Stimulated activated CD4-positive, alpha-beta T cell treated with anti-CD3 and anti-CD28 coated beads, Interleukin-15, amount 100 ng/mL, for 1 hour (primary cell): ENCODE data around the gene PDE3A.

Experiments
- DNase-seq, 2 donors: peaks; one replicate each; pipeline ENCODE4 v3.0.0-alpha.2; 2020; ENCODE audit warnings: low read depth in 1 of 2, low spot score in 1 of 2

Gene PDE3A

DNA sequence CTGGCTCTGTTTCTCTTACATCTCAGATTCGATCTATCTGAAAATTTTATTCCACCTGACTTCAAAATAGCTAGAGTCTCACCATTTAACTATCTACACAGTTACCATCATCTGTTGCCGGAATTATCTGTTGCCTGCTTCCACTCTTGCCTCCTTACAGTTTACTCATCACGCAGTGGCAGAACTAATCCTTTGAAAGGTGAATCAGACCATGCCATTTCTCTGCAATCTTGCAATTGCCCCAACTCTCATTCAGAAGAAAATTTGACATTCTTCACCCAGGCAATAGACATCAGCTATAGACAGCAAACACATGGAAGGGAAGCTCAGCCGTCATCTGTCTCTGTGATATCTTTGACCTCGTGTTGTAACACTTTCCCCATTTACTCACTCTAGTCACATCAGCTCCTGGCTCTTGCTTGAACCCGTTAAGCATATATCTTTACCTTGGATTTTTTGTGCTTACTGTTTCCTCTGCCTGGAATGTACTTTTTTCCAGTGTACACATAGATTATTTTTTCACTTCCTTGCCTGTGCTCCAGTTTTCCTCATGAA is 85.5 kb downstream of the PDE3A start:
- DNase-seq: no peak

DNA sequence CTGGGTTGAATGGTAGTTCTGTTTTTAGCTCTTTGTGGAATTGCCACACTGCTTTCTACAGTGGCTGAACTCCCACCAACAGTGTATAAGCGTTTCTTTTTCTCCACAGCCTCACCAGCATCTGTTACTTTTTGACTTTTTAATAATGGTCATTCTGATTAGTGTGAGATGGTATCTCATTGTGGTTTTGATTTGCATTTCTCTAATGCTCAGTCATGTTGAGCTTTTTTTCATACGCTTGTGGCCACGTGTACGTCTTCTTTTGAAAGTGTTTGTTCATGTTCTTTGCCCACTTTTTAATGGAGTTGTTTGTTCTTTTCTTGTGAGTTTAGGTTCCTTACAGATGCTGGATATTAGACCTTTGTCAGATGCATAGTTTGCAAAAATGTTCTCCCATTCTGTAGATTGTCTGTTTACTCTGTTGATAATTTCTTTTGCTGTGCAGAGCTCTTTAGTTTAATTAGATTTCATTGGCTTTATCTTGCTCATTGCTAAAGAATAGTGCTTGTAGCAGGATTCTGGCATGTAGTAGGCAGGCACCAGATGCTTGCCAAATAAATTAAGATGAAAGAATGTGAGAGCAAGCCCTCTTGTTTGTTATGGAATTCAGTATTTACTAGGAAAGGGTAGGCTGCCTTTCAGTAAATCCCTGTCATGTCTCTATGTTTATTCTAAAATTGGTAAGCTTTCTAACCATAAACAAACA is 86.8 kb downstream of the PDE3A start:
- no peak for DNase-seq

DNA sequence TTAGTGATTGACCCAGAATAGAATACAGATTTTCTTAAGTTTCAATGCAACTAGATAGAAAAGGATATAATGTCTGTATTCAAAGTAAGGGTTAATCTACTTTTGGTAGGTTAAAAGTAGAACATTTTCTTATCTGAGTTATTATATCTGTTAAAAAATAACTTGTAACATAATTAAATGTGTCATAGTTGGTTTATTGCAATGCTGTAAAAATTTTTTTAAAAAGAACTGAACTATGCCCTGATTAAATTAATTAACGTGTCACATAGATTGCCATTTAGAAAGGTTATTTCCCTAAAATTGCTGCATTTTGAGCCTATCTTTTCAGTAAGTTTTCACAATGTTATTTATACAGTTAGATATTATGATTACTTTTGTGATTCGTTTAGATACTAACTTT is 89.2 kb downstream of the PDE3A start:
- DNase-seq: no peak

DNA sequence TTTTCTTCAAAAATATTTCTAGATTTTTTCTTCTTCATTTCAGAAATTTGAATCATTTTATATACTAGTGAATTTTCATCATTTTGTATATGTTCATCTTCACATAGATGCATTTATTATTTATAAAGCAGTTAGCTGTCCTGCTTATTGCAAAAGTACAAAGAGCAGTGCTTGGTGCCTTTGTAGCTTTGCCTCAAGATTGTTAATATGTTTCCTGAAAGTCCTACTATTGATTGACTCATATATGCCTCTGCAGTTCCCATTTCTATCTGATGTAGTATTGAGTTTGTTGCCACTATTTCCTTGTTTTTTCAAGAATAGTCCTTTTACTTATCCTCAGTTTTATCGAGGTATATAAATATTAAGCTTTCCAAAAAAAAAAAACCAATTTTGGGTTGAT is 89.7 kb downstream of the PDE3A start:
- no peak for DNase-seq

DNA sequence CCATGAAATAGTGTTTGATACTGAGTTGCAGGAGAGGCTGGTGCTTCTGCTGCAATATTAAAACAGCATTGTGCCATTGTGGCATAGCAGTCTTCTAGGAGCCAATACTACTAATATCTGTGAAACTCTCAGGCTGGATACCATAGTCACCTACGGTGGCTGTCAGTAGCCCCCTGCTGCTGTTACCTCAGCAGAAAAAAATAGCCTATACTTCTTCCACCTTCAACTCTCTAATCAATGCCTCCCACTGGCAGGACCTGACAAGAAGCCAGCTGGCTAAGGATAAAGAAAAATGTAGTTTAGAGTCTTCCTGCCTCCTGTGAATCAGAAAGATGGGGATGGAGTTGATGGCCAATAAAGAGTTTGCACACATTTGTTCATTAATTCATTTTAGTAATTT is 91.6 kb downstream of the PDE3A start:
- no peak for DNase-seq

DNA sequence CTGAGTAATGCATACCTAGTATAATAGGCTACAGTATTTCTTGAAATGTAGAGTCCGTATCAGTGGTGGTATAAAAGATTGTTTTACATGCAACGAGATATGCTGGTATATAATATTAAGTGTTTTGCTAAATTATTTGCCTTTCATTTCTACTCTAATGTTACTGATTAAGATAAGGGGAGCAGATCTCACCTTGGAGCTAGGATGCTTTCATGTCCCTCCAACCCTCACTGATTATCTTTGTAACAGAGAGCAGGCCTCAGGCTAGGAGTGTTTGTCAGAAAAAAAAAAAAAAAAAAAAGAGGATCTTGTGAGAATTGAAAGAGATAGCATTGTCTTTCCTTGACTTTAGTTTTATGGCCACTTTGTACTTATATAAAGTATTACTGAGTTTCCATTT is 92.6 kb downstream of the PDE3A start:
- no peak for DNase-seq

DNA sequence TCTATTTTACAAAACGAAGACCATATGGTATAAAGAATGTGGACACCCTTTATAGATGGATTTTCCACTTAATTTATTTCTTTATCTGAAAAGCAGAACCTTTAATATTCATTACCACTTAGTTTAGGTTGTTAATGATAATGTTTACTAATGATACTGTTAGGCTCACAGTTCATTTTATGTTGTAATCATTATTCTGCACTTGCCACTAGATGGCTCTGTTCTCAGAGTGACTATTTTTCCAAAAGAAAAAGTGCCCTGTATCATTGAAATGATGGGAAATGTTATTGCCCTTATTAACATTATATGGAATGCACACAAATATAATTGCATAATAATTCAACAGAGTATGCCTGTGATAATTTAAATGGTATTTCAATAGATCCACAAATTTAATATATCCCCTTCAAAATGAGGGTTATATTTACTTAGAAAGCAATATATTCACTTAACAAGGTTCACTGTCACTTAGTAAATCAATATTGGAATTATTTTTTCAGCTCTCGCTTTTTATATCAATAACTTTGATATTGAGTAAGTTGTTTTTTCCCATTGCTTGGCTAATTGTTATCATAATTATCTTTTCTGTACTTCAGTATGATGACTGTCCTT is 95.7 kb downstream of the PDE3A start:
- no peak for DNase-seq

DNA sequence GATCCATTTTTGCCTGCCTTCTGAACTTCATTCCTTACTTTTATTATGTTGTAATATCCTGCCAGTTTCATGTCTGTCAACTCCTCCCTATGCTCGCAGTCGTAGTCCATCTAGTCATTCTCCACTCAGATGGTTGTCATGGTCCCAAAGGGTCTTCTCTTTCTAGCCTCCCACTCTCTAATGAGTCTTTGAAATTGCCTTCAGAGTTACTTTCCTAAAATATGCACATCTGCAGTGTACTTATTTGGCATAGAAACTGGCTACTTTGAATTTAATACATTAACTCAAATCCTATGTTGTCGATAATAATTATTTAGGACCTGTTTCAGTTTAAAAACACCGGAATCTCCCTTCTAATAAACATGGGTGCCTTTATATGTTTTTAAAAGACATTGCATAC is 101.0 kb downstream of the PDE3A start:
- no peak for DNase-seq

DNA sequence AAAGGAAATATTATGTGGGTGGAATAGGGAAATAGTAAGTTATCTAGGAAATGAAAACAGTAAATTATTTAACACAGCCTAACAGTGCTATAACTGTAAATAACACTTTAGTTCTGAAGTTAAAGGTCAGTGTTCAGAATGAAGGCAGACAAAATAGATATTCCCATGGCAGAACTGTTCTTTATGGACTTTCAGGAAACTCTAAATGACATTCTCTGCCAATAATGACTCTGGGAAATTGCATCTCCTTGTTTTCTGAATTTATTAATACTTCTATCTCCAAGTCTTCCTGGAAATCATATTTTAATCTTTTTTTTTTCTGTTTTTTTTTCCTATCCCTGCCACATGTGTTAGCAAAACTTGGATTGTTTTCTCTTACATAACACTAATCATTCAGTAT is 101.4 kb downstream of the PDE3A start:
- DNase-seq: no peak

DNA sequence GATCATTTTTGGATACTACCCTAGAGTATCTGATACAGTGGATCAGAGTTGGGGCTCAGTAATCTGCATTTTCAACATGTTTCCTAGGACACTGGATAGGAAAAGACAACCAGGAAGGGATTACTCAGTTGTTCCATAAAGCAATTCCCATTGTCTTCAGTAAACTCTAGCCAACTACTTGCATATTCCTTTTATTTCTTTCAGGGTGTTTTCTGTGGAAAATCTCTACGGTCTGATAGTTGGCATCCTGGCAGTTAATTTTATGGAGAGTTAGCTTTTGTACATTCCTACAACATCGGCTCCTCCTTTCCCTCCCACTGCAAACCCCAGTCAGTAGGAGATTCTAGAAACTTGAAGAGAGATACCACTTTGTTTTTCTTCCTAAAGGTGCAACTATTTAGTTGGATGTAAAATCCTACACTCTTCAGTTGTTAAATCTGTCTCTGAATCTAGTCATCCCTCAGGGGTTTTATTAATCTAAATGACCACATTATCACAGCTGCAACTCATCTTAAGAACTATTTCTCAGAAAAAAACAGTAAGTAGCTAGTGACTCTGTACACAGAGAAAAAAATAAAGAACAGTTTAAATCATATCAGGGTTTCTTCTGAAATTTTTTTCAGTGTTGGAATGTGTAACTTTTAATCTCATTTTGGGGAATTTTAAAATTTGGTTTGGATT is 103.9 kb downstream of the PDE3A start:
- DNase-seq: no peak

DNA sequence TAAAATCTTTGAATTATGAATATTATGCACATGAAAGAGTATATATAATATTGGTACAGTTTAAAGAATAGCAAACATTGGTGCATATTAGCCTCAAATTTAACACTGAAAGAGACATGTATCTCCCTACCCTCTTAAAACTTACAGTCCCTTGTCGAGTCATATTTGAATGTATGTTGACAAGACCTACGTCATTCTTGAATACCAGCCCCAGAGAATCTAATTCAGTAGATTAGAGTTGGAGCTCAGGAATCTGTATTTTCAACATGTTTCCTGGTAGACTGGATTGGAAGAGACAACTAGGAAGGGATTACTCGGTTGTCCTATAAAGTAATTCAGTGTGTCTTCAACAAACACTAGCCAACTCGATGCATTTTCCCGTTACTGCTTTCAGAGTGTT is 104.8 kb downstream of the PDE3A start:
- no peak for DNase-seq

DNA sequence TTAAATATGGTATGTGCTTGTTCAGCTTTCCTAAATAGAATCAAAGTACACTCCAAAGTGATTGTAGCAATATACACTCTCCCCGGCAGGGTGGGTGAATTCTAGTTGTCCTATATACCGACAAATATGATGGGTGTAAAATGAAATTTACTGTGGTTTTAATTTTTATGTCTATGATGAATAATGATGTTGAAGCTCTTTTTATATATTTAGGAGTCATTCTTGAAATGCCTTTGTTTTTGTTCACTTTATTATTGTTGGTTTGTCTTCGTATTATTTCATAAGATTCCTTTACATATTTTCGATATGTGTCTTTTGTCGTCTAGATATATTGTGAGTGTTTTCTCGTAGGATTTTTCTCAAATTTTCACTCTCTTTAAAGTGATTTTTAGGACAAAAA is 105.7 kb downstream of the PDE3A start:
- DNase-seq: no peak

DNA sequence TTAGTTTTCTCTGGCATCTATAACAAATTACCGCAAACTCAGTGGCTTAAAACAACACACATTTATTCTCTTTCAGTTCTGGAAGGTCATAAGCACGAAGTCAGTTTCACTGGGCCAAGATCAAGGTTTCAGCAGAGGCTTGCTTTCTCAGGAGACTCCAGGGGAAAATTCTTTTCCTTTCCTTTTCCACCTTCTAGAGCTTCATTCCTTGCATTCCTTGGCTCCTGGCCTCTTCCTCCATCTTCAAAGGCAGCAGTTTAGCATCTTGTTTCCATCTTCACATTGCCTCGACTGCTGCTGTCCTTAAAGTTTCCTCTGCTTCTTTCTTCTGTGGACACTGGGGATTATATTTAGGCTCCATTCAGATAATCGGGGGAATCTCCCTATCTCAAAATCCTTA is 106.1 kb downstream of the PDE3A start:
- DNase-seq: no peak

DNA sequence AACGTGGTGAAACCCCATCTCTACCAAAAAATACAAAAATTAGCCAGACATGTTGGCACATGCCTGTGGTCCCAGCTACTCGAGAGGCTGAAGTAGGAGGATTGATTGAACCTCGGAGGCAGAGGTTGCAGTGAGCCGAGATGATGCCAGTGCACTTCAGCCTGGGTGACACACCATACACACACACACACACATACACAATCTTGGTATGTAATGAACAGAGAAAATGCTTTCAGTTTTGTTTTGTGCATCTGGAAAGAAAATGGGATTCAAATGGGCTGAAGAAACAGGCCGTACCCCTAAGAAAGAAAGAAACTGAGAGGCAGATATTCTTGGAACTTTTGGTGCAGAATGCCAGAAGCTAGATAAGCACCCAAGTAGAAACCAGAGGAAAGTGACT is 107.2 kb downstream of the PDE3A start:
- DNase-seq: no peak

DNA sequence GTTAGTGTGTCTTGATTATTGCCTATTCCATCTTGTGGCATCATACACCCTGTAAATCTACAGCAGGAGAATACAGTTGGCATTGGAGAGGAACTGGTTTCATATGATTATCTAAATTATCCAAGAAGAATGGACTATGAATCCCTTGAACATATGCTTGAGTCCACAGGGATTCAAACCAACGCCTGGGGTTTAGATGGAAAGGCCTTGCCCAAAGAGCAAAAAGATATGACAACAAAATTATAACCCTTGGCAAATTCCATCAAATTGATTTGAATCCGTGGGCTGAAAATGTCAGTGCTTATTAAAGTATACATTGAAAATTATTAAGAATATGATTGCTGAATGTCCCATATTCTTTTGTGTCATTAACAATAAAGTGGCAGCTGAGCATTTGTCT is 108.2 kb downstream of the PDE3A start:
- no peak for DNase-seq

DNA sequence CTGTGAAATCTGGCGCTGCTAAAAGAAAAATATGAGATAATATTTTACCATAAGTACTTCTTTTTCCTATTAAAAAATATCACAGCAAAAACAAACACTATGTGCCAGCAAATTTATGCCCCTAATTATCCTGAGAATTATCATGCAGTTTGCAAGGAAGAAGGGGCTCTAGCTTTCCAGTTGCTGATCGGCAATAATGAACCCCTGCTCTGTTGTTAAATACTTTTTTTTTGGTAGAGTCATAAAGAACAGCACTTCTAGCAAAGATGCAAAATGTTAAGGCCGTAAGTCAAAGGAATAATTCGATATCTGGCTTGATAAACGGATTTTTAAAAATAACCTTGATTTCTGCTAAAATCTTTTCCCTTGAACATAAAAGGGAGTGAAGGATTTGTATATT is 108.9 kb downstream of the PDE3A start:
- DNase-seq: no peak

DNA sequence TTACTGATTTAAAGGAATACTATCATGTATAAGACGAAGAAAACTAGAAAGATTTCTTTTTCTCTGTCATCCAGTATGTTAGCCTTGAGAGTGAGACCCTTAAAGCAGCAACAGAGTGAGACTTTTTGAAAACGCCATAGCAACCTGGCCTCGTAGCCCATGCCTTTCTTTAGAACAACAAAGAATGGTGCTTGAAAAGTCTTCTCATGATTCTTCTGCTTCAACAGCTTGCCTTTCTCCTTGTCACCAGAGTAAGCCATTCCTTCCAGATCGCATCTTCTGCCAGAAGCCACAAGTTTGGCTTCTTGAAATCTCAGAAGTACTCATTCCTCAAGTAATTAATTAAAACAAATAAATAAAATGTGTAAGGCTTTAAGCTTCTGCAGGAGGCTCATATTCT is 109.3 kb downstream of the PDE3A start:
- no peak for DNase-seq

DNA sequence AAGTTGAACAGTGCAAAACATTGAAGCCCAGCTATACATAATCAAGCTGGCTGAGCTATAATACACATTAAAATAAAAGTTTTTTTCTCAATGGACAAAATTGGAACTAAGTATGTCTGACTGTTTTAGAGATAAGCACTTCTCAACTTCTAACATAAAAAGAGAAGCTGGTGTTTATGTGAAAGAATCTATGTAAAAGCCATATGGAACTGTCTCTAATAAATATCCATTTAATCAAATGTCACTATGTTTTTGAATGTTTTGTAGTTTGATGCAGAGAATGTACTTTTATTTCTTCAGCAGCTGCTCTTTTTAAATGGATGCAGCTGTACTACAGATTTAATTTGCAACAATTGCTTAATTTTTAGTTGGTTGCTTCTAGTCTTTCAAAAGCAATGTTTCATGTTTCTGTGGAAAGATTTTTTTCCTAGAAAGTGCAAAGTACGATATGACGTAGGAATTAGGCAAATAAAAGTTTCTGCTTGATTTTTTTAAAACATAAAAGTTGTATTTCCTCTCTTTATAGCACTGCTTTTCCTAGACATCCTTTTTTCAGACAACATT is 114.2 kb downstream of the PDE3A start:
- DNase-seq: no peak

DNA sequence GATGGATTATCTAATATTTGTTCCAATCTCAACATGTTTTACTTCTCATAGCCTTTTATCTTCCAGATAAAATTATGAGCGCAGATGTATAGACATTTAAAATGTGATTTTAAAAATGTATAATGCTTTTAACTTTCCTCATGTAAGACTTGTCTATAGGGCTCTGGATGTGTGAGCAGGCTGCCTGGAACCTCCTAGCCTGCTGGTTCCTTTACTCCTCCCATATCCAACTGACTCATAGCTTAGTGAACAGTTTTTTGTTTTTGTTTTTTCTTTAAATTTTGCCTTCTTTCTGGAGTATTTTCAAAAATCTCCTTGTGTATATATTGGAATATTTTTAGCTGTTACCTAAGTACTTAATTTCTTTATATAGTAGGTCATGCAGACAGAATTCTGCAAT is 115.4 kb downstream of the PDE3A start:
- DNase-seq: no peak

DNA sequence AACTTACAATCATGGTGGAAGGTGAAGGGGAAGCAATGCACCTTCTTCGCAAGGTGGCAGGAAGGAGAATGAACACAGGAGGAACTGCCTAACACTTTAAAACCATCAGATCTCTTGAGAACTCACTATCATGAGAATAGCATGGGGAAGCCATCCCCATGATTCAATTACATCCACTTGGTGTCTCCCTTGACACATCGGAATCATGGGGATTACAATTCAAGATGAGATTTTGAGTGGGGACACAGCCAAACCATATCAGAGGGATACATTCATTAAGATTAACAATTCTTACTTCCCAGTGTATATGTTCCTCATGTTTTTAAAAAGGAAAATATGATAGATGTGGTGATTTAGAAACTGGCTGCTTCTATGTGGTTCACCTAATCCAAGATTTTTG is 117.9 kb downstream of the PDE3A start:
- DNase-seq: no peak

DNA sequence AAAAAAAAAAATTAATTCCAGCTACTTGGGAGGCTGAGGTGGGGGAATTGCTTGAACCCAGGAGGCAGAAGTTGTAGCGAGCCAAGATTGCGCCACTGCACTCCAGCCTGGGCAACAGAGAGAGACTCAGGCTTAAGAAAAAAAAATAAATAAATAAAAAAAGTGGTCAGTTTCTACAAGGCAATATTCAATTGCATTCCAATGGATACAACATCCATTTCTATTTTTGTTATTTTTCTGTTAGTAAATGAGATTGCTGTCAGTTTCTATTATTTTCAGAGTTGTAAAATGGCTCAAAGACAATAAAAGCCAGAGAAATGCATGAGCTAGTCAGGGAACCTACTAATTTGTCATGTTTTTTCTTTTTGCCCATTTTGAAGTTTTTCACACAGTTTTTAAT is 119.2 kb downstream of the PDE3A start:
- no peak for DNase-seq

DNA sequence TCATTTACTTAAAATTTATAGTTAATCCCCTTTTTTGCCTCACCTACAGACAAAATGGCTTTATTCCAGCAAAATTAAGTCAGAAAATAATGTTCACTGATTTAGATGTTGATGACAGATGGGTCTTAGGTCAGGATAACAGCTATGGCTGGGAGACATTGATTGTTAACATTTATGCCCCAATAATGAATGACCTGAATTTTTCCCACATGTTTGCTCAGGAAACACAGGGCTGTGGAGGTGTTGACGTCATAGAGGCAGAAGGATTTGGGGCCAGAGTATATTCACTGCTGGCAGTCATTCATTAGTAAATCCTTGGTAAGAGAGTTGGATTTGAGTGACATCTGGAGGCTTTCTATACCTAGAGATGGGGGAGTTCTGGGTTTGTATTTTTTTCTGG is 121.3 kb downstream of the PDE3A start:
- DNase-seq: no peak
